H9 (cell line): Measurements from ENCODE around the gene CEP128. TPM values are rescaled to one million over a fixed set of nuclear protein-coding genes. Genes with fewer than 3 reads are reported as not detected.

Experiments
- DNase-seq: peaks from one replicate; pipeline ENCODE4 v3.0.0-alpha.2; 2017
- H2AFZ ChIP-seq: one replicate; pipeline ENCODE4 v1.6.1; 2013; ENCODE audit warnings: mild to moderate bottlenecking, low read length, control low read depth, moderate library complexity
- H2AK5ac ChIP-seq: 2 replicates; pipeline ENCODE4 v1.6.1; 2013; ENCODE audit warnings: low read length, control low read depth, mixed read lengths; ENCODE audit not compliant: insufficient read length
- H2BK120ac ChIP-seq: one replicate; pipeline ENCODE4 v1.6.1; 2013; ENCODE audit warnings: low read depth, mild to moderate bottlenecking, low read length, control low read depth, inconsistent platforms; ENCODE audit not compliant: poor library complexity, severe bottlenecking
- H2BK12ac ChIP-seq: 2 replicates; pipeline ENCODE4 v1.6.1; 2013; ENCODE audit warnings: low read length, control low read depth, mixed read lengths, low read depth; ENCODE audit not compliant: insufficient read length
- H2BK15ac ChIP-seq: 2 replicates; pipeline ENCODE4 v1.6.1; 2013; ENCODE audit warnings: low read depth, low read length, control low read depth
- H2BK20ac ChIP-seq: one replicate; pipeline ENCODE4 v1.6.1; 2013; ENCODE audit warnings: low read depth, mild to moderate bottlenecking, low read length, control low read depth, inconsistent platforms; ENCODE audit not compliant: poor library complexity, severe bottlenecking
- H2BK5ac ChIP-seq: 2 replicates; pipeline ENCODE4 v1.6.1; 2013; ENCODE audit warnings: low read length, control low read depth, mixed read lengths; ENCODE audit not compliant: insufficient read length
- H3K14ac ChIP-seq: 2 replicates; pipeline ENCODE4 v1.6.1; 2013; ENCODE audit warnings: low read length, control low read depth; ENCODE audit not compliant: insufficient read depth
- H3K18ac ChIP-seq: 2 replicates; pipeline ENCODE4 v1.6.1; 2013; ENCODE audit warnings: low read depth, mild to moderate bottlenecking, mixed read lengths, low read length, control low read depth; ENCODE audit not compliant: insufficient read length
- H3K23ac ChIP-seq: 2 replicates; pipeline ENCODE4 v1.6.1; 2013; ENCODE audit warnings: low read length, control low read depth, mixed read lengths, low read depth; ENCODE audit not compliant: insufficient read length
- H3K23me2 ChIP-seq: 2 replicates; pipeline ENCODE4 v1.6.1; 2013; ENCODE audit warnings: low read depth, mild to moderate bottlenecking, mixed read lengths, low read length, control low read depth; ENCODE audit not compliant: insufficient read length, poor library complexity, severe bottlenecking
- H3K27ac ChIP-seq: 2 replicates; pipeline ENCODE4 v1.5.1; 2013; ENCODE audit warnings: low read length, control low read depth, mixed read lengths, low read depth; ENCODE audit not compliant: insufficient read length
- H3K27me3 ChIP-seq: 2 replicates; pipeline ENCODE4 v1.6.1; 2013; ENCODE audit warnings: low read length, control low read depth, inconsistent platforms; ENCODE audit not compliant: insufficient read depth
- H3K4ac ChIP-seq: 2 replicates; pipeline ENCODE4 v1.6.1; 2013; ENCODE audit warnings: low read depth, mild to moderate bottlenecking, control low read depth, inconsistent platforms, low read length, moderate library complexity
- H3K4me1 ChIP-seq: 2 replicates; pipeline ENCODE4 v1.6.1; 2013; ENCODE audit warnings: low read length, control low read depth, inconsistent platforms; ENCODE audit not compliant: insufficient read depth
- H3K4me2 ChIP-seq: 2 replicates; pipeline ENCODE4 v1.6.1; 2013; ENCODE audit warnings: low read length, control low read depth, mixed read lengths; ENCODE audit not compliant: insufficient read length, insufficient read depth
- H3K56ac ChIP-seq: 2 replicates; pipeline ENCODE4 v1.6.1; 2013; ENCODE audit warnings: low read depth, mild to moderate bottlenecking, mixed read lengths, low read length, control low read depth; ENCODE audit not compliant: insufficient read length
- H3K79me1 ChIP-seq: 2 replicates; pipeline ENCODE4 v1.6.1; 2013; ENCODE audit warnings: low read depth, mild to moderate bottlenecking, moderate library complexity, low read length, control low read depth, inconsistent platforms; ENCODE audit not compliant: insufficient read depth, poor library complexity, severe bottlenecking
- H3K79me2 ChIP-seq: 2 replicates; pipeline ENCODE4 v1.6.1; 2013; ENCODE audit warnings: low read length, control low read depth, inconsistent platforms; ENCODE audit not compliant: insufficient read depth
- H3K9ac ChIP-seq: 2 replicates; pipeline ENCODE4 v1.6.1; 2013; ENCODE audit warnings: low read length, control low read depth, mixed read lengths; ENCODE audit not compliant: insufficient read length; ENCODE audit errors: extremely low read depth
- H3K9me3 ChIP-seq: one replicate; pipeline ENCODE4 v1.6.1; 2013; ENCODE audit warnings: low read depth, low read length, inconsistent platforms; ENCODE audit not compliant: control insufficient read depth
- H3T11ph ChIP-seq: one replicate; pipeline ENCODE4 v1.6.1; 2013; ENCODE audit warnings: mild to moderate bottlenecking, low read length, control low read depth, inconsistent platforms
- H4K20me1 ChIP-seq: one replicate; pipeline ENCODE4 v1.6.1; 2013; ENCODE audit not compliant: control insufficient read depth, insufficient read length, insufficient read depth
- H4K5ac ChIP-seq: 2 replicates; pipeline ENCODE4 v1.6.1; 2013; ENCODE audit warnings: low read depth, mild to moderate bottlenecking, mixed read lengths, low read length, control low read depth; ENCODE audit not compliant: insufficient read length
- H4K8ac ChIP-seq: replicated peaks from 2 replicates; pipeline ENCODE4 v1.6.1; 2013; ENCODE audit warnings: low read length, control low read depth, mixed read lengths, low read depth; ENCODE audit not compliant: insufficient read length
- H4K91ac ChIP-seq: 2 replicates; pipeline ENCODE4 v1.6.1; 2013; ENCODE audit warnings: low read depth, mild to moderate bottlenecking, moderate library complexity, mixed read lengths, low read length, control low read depth; ENCODE audit not compliant: insufficient read length
- H3K27ac Mint-ChIP-seq, 3 experiments: 2 replicates in 2 of 3; 3 replicates in 1 of 3; pipeline ENCODE4 v1.8.0; 2020 to 2021; ENCODE audit warnings: mixed read lengths in 3 of 3, mild to moderate bottlenecking in 1 of 3, moderate library complexity in 1 of 3
- H3K27me3 Mint-ChIP-seq: 2 replicates; pipeline ENCODE4 v1.8.0; 2021; ENCODE audit warnings: low read depth, mild to moderate bottlenecking, moderate library complexity, mixed read lengths
- H3K36me3 Mint-ChIP-seq, 3 experiments: 2 replicates in 2 of 3; 3 replicates in 1 of 3; pipeline ENCODE4 v1.8.0; 2020 to 2021; ENCODE audit warnings: low read depth in 3 of 3, mixed read lengths in 3 of 3; ENCODE audit not compliant: insufficient read depth in 1 of 3
- H3K4me1 Mint-ChIP-seq, 2 experiments: 2 replicates each; pipeline ENCODE4 v1.8.0; 2020; ENCODE audit warnings: mixed read lengths in 2 of 2
- H3K4me3 Mint-ChIP-seq, 2 experiments: 2 replicates in 1 of 2; 3 replicates in 1 of 2; pipeline ENCODE4 v1.8.0; 2020 to 2021; ENCODE audit warnings: mild to moderate bottlenecking in 2 of 2, mixed read lengths in 2 of 2, moderate library complexity in 1 of 2
- H3K9me3 Mint-ChIP-seq, 2 experiments: 2 replicates in 1 of 2; 3 replicates in 1 of 2; pipeline ENCODE4 v1.8.0; 2020; ENCODE audit warnings: mild to moderate bottlenecking in 2 of 2, mixed read lengths in 2 of 2, moderate library complexity in 1 of 2
- CTCF ChIP-seq: fragments of 200-600 bp; sonication (generic); conservative IDR thresholded peaks from 3 replicates; pipeline ENCODE4 v1.8.0; 2021; ENCODE audit warnings: antibody characterized with exemption, mild to moderate bottlenecking
- WGBS: extraction: QIAGEN DNeasy Blood & Tissue Kit; methylation state at CpG from one replicate; pipeline ENCODE4 v1.1.7; 2013; ENCODE audit warnings: missing lambda C conversion rate, low lambda C conversion rate, mixed read lengths; ENCODE audit not compliant: insufficient read length; ENCODE audit errors: extremely low coverage; 5-methylcytosine and 5-hydroxymethylcytosine counted together
- total RNA-seq: library from RNA; stranded (reverse); gene quantifications from 2 replicates; pipeline ENCODE4 v1.2.1, GENCODE V29; 2021

Gene CEP128
- total RNA-seq, 1 experiment from 2014 or later: 16.3 TPM

GRCh38 chr14:80979951-80980350, 38.4 kb upstream of the CEP128 start:
- Histone ChIP-seq H3K9ac (no peak overlapping the region), H4K5ac (no peak overlapping the region), H3K9me3 (no peaks in the 10 kb centered on the region), H2BK12ac (no peak overlapping the region), H2BK5ac (no peak overlapping the region), H3K14ac (no peak overlapping the region), H3K27me3 (no peaks in the 10 kb centered on the region), H3K56ac (no peak overlapping the region), H2AFZ (no peak overlapping the region), H3K27ac (no peak overlapping the region), H3K79me2 (no peaks in the 10 kb centered on the region), H2BK120ac (no peak overlapping the region), H3K18ac (no peak overlapping the region), H3K4me1 (no peaks in the 10 kb centered on the region), H3T11ph (no peak overlapping the region), H3K4ac (no peak overlapping the region), H2BK20ac (no peak overlapping the region), H4K91ac (no peak overlapping the region), H4K8ac (no peak overlapping the region), H3K79me1 (no peaks in the 10 kb centered on the region), H3K23me2 (no peaks in the 10 kb centered on the region), H3K4me2 (no peak overlapping the region), H2BK15ac (no peak overlapping the region), H3K23ac (no peak overlapping the region), H2AK5ac (no peak overlapping the region), H4K20me1 (no peaks in the 10 kb centered on the region)
- WGBS: no CpG with 5 or more reads among the region's 2 CpGs
- no peak overlapping the region for H3K27ac Mint-ChIP-seq
- no peaks in the 10 kb centered on the region for H3K36me3 Mint-ChIP-seq
- H3K9me3 Mint-ChIP-seq: no peaks in the 10 kb centered on the region
- H3K27me3 Mint-ChIP-seq: peaks cover 6% of the 10 kb centered on the region
- H3K4me3 Mint-ChIP-seq: no peak overlapping the region
- no peak for TF ChIP-seq CTCF
- no peak for DNase-seq
- no peaks in the 10 kb centered on the region for H3K4me1 Mint-ChIP-seq
